NCI-H69 (cell line): ENCODE results near the gene C11orf54.
"Not testable (repeated sequence)": the region's sequence is repeated elsewhere in the genome, so short reads cannot be mapped to it uniquely, and the experiment has no call there.

ENCODE experiments used
- DNase-seq: peaks from one replicate; lab custom pipeline; 2025; lab: John Stamatoyannopoulos, UW

Gene C11orf54

DNA sequence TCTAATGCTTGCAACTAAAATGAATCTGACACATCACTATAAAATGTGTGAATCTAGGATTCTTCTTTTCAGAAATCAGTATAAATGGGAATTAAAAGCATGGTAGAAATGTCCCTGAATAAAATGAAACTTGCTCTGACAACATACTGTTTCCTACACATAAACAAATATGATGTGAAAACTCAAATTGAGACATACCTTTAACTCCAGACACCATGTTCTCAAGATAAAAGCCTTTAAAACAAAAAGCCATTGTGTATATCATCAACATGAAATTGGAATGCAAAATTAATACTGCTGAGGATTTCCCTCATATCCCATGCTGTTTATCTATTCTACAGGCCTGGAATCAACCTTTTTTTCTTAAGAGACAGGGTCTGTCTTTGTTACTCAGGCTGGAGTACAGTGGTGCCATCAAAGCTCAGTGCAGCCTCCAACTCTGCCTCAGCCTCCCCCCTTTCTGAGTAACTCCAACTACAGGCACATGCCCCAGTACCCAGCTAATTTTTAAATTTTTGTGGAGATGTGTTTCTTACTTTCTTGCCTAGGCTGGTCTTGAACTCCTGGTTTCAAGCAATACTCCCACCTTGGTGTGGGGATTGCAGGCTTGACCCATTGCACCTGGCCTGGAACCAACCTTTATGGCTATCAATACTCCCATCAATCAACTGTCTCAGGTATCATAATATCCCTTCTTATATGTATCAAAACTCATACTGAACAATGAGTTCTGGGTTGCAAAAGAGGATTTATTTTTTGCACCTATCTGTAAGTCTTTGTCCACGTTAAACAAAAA is 6.8 kb upstream of the C11orf54 start:
- no peak for DNase-seq

DNA sequence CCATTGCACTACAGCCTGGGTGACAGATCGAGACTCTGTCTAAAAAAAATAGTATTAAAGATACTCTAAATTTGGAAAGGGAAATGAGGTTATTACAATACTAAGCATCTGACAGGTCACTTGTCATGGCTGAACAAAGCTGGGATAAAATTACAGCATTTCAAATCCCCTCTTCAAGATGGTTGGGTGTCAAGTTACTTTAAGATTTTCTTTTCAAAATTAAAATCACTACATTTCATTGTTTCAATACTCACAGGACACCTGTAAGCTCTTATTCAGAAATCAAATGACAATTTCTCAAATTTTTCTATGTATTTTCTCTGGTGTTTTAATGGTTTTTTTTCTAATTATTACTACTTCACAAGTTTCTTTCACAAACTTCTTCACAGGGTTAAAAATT is 5.8 kb upstream of the C11orf54 start:
- no peak for DNase-seq

DNA sequence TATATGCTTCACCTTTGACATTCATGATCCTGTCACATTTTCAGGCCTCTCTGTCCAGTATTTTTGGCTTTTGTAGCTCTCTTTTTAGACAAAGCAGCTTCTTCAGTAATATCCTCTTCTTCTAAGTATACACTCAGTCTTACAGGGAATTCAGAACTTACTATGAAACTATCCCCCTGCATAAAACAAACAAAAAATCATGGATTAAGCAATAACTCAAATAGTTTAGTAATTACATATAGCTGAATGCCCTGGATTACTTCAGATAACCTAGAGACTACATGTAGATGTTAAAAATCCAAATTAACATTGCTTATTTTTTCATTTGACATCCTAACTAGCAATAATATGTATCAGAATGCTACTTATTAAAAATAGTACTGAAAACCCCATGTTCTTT is 5.3 kb upstream of the C11orf54 start:
- DNase-seq = no peak

DNA sequence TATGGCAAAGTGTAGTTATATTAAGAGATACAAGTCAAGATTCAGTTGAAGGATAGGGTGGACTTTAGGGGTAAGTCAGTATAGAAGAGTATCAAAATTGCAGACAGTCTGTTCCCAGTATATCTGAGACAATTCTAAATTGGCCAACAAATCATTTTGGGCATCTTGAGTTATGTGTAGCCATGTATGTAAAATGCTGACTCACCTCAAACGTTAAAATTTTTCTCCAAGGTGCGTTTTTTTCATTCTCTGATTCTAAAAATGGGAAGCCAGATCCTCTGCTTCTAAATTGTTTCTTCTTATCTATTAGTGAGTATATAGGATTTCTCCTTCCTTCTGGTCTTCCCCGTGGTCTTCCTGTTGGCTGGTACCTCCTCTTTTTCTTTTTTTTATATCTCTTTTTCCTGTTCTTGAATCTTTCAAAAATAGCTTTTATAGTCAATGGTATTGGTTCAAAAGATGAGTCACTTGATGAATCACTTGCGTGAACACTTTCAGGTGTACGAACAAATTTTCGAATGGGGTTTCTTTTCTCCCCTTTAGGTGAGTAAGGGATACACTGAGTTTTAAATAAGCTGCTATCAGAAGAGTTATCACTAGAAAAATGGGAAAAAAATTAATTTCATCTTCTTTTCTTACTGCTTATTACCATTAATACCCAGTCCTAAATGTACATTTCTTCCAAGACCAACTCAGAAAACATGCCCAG is 3.4 kb upstream of the C11orf54 start:
- no peak for DNase-seq

DNA sequence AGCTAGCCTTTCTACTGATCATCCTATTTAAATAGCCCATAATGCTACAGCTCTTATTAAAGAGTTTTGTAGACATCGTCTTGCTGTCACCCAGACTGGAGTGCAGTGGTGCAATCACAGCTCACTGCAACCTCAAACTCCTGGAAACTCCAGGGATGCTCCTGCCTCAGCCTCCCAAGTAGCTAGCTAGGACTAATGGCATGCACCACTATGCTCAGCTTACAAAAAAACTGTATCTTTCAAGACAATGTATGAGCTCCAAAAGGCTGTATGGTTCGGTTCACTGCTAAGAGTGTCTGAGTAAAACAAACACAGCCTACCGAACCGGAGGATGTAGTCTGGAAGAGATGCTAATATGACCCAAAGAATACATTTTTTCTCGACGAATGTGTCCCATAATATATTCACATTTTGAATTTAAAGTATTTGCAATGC is 2.8 kb upstream of the C11orf54 start:
- peak; percentile 25 for DNase-seq

DNA sequence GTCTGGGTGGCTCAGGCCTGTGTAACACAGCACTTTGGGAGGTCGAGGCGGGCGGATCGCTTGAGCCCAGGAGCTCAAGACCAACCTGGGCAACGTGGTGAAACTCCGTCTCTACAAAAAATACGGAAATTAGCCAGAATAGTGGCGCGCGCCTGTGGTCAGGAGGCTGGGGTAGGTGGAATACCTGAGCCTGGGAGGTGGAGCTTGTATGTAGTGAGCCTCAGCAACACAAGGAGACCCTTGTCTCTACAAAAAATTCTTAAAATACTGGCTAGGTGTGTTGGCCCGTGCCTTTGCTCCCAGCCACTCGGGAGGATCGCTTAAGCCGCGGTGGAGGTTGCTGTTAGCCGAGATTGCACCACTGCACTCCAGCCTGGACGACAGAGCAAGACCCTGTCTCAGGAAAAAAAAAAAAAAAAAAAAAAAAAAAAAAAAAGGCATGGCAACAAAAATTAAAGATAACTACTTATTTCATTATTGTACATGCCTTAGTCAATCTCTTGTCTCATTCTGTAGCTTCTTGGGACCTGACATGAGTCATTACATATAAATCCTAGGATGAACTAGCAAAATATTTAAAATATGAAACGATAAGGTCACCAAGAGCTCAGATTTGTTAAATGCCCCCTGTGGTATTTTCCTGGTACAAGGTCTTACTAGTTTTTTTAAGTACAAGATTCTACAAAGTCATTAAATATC is 1.3 kb upstream of the C11orf54 start:
- DNase-seq = peak; percentile 59

DNA sequence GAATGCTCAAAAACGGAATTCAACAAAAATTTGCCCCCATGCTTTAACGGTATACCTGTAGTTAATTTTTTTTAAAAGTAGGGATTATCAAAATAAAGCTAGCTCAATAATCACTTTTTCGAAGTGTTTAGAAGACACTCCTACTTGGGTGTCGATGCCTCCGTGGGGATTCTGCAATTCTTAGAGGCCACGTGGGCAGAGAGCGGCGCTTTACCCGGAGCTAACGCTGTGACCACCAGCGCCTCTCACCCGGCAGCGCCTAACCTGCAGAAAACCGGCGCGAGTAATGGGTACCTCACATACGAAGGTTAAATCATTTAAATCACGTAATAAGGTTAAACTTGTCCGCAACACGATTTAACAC is 760 bp upstream of the C11orf54 start:
- peak; percentile 86 for DNase-seq

DNA sequence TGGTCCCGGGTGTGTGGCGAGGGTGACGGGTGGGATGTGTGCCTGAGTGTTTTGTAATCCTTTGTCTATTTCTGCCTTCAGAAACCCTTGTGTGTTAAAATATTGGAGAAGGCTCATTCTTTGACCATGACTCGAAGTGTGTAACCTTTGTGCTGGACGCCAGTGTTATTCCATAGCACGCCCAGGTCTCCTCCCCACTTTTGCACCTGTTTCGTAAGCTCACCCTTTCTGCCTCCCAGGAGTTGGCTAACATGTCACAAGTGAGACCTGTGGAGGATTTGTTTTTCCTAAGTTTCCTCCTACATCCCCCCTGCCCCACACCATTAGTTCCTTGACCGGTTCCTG is 382 bp downstream of the C11orf54 start:
- peak; percentile 76 for DNase-seq

DNA sequence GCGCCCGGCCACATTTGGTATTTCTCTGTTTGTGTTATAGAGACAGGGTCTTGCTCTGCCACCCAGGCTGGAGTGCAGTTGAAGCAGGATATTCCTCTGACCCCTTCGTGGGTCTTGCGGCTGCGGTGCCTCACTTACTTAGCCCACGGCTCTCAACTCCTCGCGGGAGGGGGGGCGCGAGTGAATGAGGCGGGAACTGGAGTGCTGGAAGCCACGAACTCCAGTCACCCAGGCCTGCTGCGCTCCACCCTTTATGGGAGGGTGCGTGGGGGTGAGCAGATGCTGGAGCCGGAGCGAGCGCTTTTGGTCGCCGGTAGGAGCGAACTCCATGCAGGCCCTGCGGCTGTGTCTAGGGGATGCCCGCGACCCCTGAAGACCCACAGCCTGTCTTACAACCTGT is 1.8 kb downstream of the C11orf54 start:
- DNase-seq = no peak

DNA sequence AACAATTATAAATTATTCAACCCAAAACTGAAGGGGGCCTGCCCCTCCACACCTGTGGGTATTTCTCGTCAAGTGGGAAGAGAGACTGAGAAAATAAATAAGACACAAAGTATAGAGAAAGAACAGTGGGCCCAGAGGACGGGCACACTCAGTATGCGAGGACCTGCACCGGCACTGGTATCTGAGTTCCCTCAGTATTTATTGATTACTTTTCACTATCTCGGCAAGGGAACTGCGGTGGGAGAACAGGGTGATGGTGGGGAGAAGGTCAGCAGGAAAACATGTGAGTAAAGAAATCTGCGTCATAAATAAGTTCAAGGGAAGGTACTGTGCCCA is 3.2 kb downstream of the C11orf54 start:
- DNase-seq = no peak

DNA sequence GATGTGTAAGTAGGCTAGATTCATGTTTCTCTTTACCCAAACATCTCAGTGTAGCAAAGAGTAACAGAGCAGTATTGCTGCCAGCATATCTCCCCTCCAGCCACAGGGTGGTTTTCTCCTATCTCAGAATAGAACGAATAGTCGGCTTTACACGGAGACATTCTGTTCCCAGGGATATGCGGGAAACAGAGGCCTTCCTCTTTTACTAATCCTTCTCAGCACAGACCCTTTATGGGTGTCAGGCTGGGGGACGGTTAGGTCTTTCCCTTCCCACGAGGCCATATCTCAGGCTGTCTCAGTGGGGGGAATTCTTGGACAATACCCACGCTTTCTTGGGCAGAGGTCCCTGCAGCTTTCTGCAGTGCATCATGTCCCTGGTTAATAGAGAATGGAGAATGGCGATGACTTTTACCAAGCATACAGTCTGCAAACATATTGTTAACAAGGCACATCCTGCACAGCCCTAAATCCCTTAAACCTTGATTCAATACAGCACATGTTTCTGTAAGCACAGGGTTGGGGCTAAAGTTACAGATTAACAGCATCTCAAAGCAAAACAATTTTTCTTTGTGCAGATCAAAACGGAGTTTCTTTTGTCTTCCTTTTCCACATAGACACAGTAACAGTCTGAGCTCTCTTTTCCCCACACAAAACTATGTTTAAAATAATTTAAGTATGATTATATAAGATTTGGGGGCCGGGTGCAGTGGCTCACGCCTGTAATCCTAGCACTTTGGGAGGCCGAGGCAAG is 3.7 kb downstream of the C11orf54 start:
- DNase-seq = not testable (repeated sequence)

DNA sequence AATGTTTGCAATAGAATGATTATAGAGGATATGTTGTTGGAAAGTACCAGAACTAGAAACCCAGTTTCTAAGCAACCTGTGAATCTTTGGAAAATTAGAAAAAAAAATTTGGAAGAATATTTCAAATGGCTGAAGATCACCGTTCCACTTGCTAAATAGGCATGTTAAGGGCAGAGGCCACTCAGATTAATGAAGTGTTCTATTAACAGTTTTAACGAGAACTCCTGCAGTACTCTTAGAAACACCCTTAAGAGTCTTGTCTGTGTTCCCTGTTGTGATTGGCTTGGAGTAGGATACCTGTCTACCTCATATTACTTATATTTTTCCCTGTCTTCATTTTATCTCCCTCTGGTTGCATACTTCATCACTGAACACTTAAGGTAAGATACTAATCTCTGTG is 4.6 kb downstream of the C11orf54 start:
- no peak for DNase-seq

DNA sequence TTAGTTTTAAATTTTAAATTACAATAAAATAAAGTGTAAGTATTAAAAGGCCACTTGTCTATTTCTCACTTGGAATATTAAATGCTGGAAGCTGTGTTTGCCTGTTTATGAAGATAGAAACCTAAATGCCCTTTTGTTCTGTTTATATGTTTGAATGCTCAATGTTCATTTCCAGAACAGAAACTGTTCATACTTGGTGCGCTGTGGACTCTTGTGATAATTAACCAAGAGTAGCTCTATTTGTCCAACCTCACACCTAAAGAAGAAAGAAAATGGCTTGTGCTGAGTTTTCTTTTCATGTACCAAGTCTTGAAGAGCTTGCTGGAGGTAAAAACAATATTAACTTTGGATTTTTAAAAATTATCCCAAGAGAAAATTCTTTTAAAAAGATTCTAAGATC is 5.7 kb downstream of the C11orf54 start:
- DNase-seq = no peak

DNA sequence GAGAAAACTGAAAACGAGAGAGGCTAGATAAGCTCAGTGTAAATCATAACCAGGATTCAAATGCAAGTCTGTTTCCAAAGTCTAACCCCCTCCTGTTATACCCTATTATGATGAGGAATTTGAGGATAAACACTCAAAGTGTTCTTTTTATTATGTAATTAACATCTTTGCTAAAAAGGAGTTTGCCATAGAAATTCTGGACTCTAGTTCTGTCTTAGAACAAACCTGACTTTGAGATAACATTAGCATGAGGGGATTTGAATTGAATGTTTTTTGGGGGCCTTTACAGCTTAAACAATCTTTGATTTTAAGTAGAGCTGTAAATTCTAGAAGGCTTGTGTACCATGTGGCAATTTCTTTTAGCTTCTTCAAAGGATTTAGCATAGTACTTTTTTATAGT is 9.5 kb downstream of the C11orf54 start:
- no peak for DNase-seq

DNA sequence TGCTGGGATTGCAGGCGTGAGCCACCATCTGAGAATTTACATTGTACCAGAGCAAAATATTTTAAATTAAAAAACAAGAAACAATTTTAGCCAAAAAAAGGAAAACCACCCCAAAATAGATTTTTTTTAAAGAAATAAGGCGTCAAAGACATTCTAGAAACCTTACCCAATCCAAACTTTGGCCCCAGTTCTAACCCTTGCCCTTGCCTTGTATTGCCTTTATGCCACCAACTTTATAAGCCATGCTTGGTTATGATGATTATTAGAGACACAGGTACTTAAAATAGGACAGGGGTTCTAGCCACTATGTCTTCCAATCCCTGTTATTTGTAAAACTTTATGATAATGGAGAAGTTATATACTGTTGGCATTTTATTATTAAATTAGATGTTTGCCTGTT is 11.8 kb downstream of the C11orf54 start:
- no peak for DNase-seq

DNA sequence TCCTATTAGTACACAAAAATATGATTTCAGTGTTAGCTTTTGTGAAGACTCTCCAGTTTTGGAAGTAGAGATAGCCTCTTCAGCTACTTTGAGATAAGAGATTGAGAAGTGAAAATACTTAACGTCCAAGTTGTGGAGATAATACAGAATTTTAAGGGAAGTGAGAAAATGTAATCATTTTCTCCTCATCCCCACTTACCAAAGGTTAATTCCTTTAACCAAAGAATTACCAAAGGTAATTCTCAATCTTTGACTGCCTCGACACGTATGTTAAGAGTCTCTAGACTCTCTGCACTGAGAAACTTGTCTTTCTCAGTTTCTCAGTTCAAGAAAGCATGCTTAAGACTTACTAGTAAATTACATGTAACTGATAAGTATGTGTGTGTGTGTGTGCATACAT is 15.3 kb downstream of the C11orf54 start:
- DNase-seq = no peak

DNA sequence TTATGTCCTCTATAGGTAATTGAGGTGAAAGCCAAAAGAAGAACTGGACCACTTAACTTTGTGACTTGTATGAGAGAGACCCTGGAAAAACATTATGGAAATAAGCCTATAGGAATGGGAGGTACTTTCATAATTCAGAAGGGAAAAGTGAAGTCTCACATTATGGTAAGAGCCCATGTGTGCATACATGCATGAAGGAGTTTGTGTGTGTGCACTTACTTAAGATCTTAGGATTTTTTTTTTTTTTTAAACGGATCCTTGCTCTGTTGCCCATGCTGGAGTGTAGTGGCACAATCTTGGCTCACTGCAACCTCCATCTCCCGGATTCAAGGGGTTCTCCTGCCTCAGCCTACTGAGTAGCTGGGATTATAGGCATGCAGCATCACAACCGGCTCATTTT is 15.8 kb downstream of the C11orf54 start:
- no peak for DNase-seq

DNA sequence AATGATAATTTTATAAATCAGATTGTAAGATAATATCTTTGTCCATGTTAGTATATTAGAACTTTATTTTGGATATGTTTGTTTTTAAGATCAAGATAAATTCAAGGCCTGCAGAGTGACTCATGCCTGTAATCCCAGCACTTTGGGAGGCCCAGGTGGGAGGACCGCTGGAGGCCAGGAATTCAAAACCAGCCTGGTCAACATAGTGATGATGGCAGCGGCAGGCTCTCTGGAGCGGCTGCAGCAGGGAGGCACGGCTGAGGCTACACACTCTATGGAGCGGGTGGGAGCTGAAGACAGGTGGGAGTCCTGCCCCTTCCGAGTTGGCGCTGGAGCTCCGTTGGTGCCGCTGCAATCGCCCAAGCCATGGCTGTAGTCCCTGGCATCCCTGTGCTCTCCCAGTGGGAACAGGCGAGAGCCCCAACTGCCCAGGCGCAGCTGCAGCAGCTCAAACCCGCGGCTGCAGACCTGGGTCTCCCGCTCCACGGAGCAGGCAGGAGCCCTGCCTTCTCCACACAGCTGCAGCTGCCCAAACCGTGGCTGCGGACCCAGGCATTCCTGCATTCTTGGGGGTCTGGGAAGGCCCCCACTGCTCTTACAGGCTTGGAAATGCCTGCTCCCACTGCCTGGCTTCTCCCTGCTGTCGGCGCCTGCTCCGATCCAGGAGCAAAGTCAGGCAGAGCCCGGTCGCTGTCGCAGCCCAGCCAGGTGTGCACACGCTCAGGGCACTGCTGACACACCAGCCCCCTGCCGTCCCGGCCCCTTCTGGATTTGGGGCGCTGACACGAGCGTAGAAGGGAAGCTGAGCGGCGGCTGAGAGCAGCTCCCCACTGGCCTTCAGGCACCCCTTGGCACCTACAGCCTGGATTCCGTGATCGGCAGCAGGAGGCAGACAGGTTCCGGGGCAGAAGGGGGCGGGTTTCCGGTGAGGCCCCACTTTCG is 16.7 kb downstream of the C11orf54 start:
- no peak for DNase-seq

DNA sequence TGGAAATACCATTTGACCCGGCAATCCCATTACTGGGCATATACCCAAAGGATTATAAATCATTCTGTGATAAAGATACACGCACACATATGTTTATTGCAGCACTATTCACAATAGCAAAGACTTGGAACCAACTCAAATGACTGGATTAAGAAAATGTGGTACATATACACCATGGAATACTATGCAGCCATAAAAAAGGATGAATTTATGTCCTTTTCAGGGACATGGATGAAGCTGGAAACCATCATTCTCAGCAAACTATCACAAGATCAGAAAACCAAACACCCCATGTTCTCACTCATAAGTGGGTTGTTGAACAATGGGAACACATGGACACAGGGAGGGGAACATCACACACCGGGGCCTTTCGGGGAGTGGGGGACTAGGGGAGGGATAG is 17.7 kb downstream of the C11orf54 start:
- DNase-seq = not testable (repeated sequence)

DNA sequence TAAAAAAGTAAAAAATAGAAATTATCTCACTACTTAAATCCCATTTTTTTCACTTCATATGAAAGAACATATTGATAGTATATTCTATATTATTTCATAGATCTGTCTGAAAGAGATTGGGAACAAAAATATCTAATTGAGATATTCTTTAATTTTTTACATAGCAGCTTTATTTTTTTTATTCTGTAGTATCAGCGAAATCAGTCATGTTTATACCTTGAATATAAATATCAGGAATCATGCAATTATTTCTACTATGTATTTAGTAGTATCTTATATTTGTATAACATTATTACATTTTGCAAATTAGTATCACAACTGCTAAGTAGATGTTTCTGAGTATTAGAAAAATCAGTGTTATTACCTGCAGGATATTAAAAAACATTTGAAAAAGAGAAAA is 20.4 kb downstream of the C11orf54 start:
- no peak for DNase-seq

DNA sequence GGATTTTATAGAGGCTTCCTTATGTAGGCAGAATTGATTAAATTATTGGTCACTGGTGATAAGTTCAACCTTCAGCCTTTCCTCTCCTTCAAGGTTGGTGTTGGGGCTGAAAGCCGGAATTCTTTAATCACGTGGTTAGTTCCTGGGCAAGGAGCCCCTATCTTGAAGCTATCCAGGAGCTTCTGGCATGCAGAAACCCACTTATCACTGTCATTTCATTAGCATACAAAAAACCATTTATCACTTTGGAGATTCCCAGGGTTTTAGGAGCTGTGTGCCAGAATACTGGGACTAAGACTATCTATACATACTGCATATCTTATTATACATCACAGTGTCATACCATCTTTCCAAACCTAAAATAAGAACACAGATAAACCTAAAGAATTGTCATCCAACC is 24.1 kb downstream of the C11orf54 start:
- no peak for DNase-seq

DNA sequence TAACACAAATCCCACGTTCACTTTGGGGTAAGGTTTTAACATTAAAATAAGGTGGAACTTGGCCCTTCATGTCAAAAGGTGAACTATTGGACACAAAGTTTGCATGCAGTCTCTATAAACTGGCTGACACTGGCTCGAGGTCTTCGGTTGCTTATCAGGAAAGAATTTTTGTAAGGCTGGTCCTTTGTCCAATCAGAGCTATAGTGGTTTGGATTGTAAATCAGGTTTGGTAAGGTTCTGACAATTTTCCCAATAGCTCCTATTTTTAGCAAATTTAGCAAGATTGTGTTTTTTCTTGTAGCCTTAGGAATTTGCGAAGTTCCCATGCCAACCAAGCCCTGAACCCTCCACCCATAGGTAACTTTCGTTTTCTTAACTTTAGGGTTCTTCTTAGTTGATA is 25.0 kb downstream of the C11orf54 start:
- DNase-seq = no peak
